Loucy (cell line): ENCODE data around the gene NARS2.
A peak's percentile ranks its signal among the peaks of the same experiment; 100 is the strongest.

Experiments used
- H2AFZ ChIP-seq: fragments of 200-600 bp; sonication (generic); 2 replicates; pipeline ENCODE4 v1.6.0; 2016; ENCODE audit warnings: antibody characterized with exemption, mild to moderate bottlenecking, low read length, moderate library complexity
- H3F3A ChIP-seq: fragments of 200-600 bp; 2 replicates; pipeline ENCODE4 v1.6.0; 2016; ENCODE audit warnings: antibody characterized with exemption, low read depth, mild to moderate bottlenecking
- H3K27me3 ChIP-seq: fragments of 200-600 bp; sonication (generic); 2 replicates; pipeline ENCODE4 v1.6.1; 2014; ENCODE audit warnings: low read length, mild to moderate bottlenecking; ENCODE audit not compliant: insufficient read depth, poor library complexity, severe bottlenecking
- H3K36me3 ChIP-seq: fragments of 200-600 bp; sonication (generic); 2 replicates; pipeline ENCODE4 v1.6.1; 2016; ENCODE audit warnings: low read length; ENCODE audit not compliant: insufficient read depth
- H3K4me1 ChIP-seq: fragments of 200-600 bp; sonication (generic); 2 replicates; pipeline ENCODE4 v1.5.1; 2014; ENCODE audit warnings: low read length, mild to moderate bottlenecking; ENCODE audit not compliant: insufficient read depth, poor library complexity, severe bottlenecking
- H3K4me2 ChIP-seq: fragments of 200-600 bp; sonication (generic); 2 replicates; pipeline ENCODE4 v1.6.0; 2014; ENCODE audit warnings: antibody characterized with exemption, low read length, low read depth, mild to moderate bottlenecking; ENCODE audit not compliant: poor library complexity, severe bottlenecking
- H3K4me3 ChIP-seq: fragments of 200-600 bp; sonication (generic); 2 replicates; pipeline ENCODE4 v1.5.1; 2014; ENCODE audit warnings: low read length, mild to moderate bottlenecking, mixed read lengths; ENCODE audit not compliant: poor library complexity, severe bottlenecking
- H3K79me2 ChIP-seq: fragments of 200-600 bp; sonication (generic); 2 replicates; pipeline ENCODE4 v1.6.1; 2014; ENCODE audit warnings: low read length; ENCODE audit not compliant: insufficient read depth
- H3K9ac ChIP-seq: fragments of 200-600 bp; sonication (generic); 2 replicates; pipeline ENCODE4 v1.6.0; 2014; ENCODE audit warnings: mild to moderate bottlenecking, low read depth, low read length, moderate library complexity; ENCODE audit not compliant: poor library complexity, severe bottlenecking
- H3K9me2 ChIP-seq: fragments of 200-600 bp; sonication (generic); replicated peaks from 2 replicates; pipeline ENCODE4 v1.6.1; 2016; ENCODE audit warnings: low read depth, low read length, mixed read lengths
- H3K9me3 ChIP-seq: fragments of 200-600 bp; sonication (generic); 2 replicates; pipeline ENCODE4 v1.6.1; 2014; ENCODE audit warnings: mild to moderate bottlenecking, antibody characterized with exemption, low read length, low read depth; ENCODE audit not compliant: insufficient read depth
- H4K20me1 ChIP-seq: fragments of 200-600 bp; sonication (generic); 2 replicates; pipeline ENCODE4 v1.6.0; 2014; ENCODE audit warnings: antibody characterized with exemption, low read length, mild to moderate bottlenecking; ENCODE audit not compliant: insufficient read depth, poor library complexity, severe bottlenecking
- CTCF ChIP-seq: fragments of 200-600 bp; sonication (generic); conservative IDR thresholded peaks from 2 replicates; pipeline ENCODE4 v1.5.1; 2014; ENCODE audit warnings: mild to moderate bottlenecking, antibody characterized with exemption, low read length
- EZH2phosphoT487 ChIP-seq: fragments of 200-600 bp; IDR thresholded peaks from 2 replicates; pipeline ENCODE4 v1.6.1; 2018; ENCODE audit warnings: antibody characterized with exemption, mild to moderate bottlenecking, moderate library complexity, borderline replicate concordance

NARS2 gene

DNA sequence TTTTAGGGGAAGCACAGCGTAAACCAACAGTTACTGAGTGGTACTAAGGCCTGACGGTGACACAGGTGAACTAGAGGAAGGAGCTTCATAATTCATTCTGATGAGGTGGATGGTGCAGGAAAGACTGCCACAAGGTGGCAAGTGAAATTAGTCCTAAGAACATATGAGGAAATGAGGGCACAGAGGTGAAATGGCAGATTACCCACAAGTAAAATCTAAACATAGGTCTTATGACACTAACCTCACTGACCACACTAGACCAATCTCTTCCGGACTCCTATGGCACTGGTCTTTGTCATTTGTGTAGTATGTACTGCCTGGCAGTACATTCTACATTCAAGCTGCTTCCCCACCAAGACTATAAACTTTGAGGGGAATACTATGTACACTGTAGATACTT is 177.3 kb downstream of the NARS2 start:
- Histone ChIP-seq H4K20me1 (no peaks in the 10 kb centered on the region), H3K79me2 (no peaks in the 10 kb centered on the region)

GRCh38 chr11:78395597-78395996 is 179.1 kb downstream of the NARS2 start:
- H3K4me1 ChIP-seq = peaks cover 22% of the 10 kb centered on the region
- no peaks in the 10 kb centered on the region for H3K79me2 ChIP-seq
- H3K4me2 ChIP-seq = no peak overlapping the region
- H3K9ac ChIP-seq = no peak overlapping the region
- H2AFZ ChIP-seq = no peak overlapping the region
- H4K20me1 ChIP-seq = no peaks in the 10 kb centered on the region
- H3K4me3 ChIP-seq = no peak overlapping the region
- H3K9me2 ChIP-seq = no peaks in the 10 kb centered on the region
- H3K9me3 ChIP-seq = no peaks in the 10 kb centered on the region
- TF ChIP-seq EZH2phosphoT487 (no peak), CTCF (no peak)
- no peaks in the 10 kb centered on the region for H3K27me3 ChIP-seq
- no peaks in the 10 kb centered on the region for H3K36me3 ChIP-seq
- no peaks in the 10 kb centered on the region for H3F3A ChIP-seq

More for the DNA sequence above, 177.3 kb downstream of the NARS2 start:
- peak overlapping the region; percentile 26 for H3K4me3 ChIP-seq
- no peaks in the 10 kb centered on the region for H3K9me2 ChIP-seq
- no peaks in the 10 kb centered on the region for H3K27me3 ChIP-seq
- H3K36me3 ChIP-seq = no peaks in the 10 kb centered on the region
- H3K9ac ChIP-seq = no peak overlapping the region
- TF ChIP-seq CTCF (peak; percentile 33; the same call in 1 of the 2 replicates), EZH2phosphoT487 (no peak)
- H3K4me2 ChIP-seq = peak overlapping the region; percentile 24
- H3F3A ChIP-seq = no peaks in the 10 kb centered on the region
- H3K9me3 ChIP-seq = no peaks in the 10 kb centered on the region
- no peak overlapping the region; the same call in 1 of the 2 replicates for H2AFZ ChIP-seq
- peaks cover 22% of the 10 kb centered on the region for H3K4me1 ChIP-seq

- Histone ChIP-seq H3F3A (no peaks in the 10 kb centered on the region), H3K9me3 (no peaks in the 10 kb centered on the region), H4K20me1 (no peaks in the 10 kb centered on the region), H3K36me3 (no peaks in the 10 kb centered on the region), H3K4me2 (peak overlapping the region; percentile 24), H3K79me2 (no peaks in the 10 kb centered on the region), H3K9ac (no peak overlapping the region), H3K4me3 (no peak overlapping the region), H3K9me2 (no peaks in the 10 kb centered on the region), H2AFZ (peak overlapping the region; percentile 16; the same call in 1 of the 2 replicates), H3K27me3 (no peaks in the 10 kb centered on the region), H3K4me1 (peaks cover 18% of the 10 kb centered on the region)
- TF ChIP-seq CTCF (no peak), EZH2phosphoT487 (no peak)
Measured at GRCh38 chr11:78392854-78393253, 181.8 kb downstream of the NARS2 start.
